ENCODE data around the gene NF2.

The NF2 gene

DNA sequence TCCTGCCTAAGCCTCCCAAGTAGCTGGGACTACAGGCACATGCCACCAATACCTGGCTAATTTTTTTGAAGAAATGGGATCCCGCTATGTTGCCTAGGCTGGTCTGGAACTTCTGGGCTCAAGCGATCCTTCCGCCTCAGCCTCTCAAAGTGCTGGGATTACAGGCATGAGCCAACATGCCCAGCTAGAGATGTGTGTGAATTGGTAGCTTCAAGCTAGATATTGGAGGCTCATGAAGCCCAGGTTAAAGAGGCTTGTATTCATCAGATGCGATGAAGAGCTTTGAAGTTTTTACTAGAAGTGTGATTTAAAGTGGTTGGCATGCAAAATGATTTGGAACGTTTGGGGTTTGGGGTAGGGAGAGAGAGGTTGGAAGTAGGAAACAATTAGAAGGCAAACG lies 19.6 kb downstream of the NF2 start:
- no peaks in the 10 kb centered on the region for H3K9me3 ChIP-seq (ENCODE audit: control insufficient read depth in 1 of 2, low read length in 2 of 2)
- no peak overlapping the region for H3K4me3 ChIP-seq (ENCODE audit: low read depth in 1 of 2, low read length in 2 of 2)
- H3K27me3 ChIP-seq (ENCODE audit: low read depth, low read length), result no peaks in the 10 kb centered on the region
- H3K36me3 ChIP-seq (ENCODE audit: control insufficient read depth in 1 of 2, insufficient read depth in 2 of 2, low read length in 2 of 2), result no peaks in the 10 kb centered on the region
- H3K4me1 ChIP-seq (ENCODE audit: control insufficient read depth in 1 of 2, insufficient read depth in 2 of 2, low read length in 2 of 2), result peaks cover 2 to 11% of the 10 kb centered on the region in 2 donors
- H3K27ac ChIP-seq (ENCODE audit: low read length), result no peak overlapping the region

DNA sequence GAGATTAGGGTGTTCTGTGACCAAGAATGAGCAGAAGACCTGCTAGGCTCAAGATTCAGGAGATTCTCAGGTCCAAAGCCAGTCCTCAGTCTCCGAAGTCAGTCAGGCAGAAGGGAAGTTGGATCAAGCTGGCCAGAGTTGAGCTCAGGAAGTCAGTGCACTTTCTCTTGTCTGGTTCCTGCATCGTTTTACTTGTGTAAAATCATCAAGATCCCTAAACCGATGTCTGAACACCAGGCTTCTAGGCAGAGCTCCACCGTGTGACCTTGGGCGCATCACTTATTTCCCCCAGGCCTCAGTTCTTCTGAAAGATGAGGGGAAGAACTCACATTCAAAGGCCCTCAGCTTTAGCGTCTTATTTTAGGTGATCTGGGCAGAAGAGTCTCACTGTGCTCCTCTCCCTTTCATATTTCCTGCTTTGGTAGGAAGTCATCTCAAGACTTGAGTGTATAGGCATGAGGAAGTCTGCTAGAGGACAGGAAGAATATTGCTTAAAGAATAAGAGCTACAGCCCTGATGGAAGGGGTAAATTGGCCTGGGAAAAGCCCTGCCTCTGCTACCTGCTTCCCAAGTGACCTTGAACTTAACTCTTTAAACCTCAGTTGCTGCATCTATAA lies 20.2 kb downstream of the NF2 start:
- H3K27ac ChIP-seq (ENCODE audit: low read length), result peak overlapping the region; percentile 43
- peaks cover 0 to 8% of the 10 kb centered on the region in 2 donors for H3K4me1 ChIP-seq (ENCODE audit: control insufficient read depth in 1 of 2, insufficient read depth in 2 of 2, low read length in 2 of 2)
- H3K9me3 ChIP-seq (ENCODE audit: control insufficient read depth in 1 of 2, low read length in 2 of 2), result no peaks in the 10 kb centered on the region
- H3K27me3 ChIP-seq (ENCODE audit: low read depth, low read length), result no peaks in the 10 kb centered on the region
- no peak overlapping the region for H3K4me3 ChIP-seq (ENCODE audit: low read depth in 1 of 2, low read length in 2 of 2)
- H3K36me3 ChIP-seq (ENCODE audit: control insufficient read depth in 1 of 2, insufficient read depth in 2 of 2, low read length in 2 of 2), result no peaks in the 10 kb centered on the region

DNA sequence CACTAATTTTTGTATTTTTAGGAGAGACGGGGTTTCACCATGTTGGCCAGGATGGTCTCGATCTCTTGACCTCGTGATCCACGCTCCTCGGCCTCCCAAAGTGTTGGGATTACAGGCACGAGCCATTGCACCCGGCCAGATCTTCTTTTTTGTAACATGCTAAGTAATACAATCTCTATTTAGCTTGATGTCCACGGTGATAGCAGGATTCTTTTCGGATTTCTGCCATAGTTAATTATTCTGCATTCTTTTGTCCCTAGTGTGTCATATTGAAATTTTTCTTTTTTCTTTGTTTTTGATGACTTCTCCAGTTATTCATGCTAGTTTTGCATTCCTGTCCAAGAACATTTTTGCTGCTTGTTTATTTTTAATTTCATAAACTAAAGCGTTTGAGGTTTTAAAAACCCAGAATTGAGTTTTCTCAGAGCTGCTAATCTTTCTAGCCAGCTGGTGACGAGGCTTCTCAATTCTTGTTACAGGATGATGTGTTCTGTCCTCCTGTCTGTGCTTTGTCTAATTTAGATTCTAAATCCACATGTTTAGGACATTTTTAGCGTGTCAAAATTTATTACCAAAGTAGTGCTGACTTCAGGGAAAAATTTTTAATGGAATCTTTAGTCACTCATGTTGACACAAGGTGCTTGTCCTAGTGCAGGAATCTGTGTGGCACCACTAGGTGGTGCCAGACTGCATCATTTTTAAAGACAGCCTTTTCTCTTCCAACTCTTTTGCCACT lies 21.8 kb downstream of the NF2 start:
- Histone ChIP-seq H3K27ac (ENCODE audit: low read length) (no peak overlapping the region), H3K36me3 (ENCODE audit: control insufficient read depth in 1 of 2, insufficient read depth in 2 of 2, low read length in 2 of 2) (no peaks in the 10 kb centered on the region), H3K4me1 (ENCODE audit: control insufficient read depth in 1 of 2, insufficient read depth in 2 of 2, low read length in 2 of 2) (peaks cover 6 to 13% of the 10 kb centered on the region in 2 donors), H3K9me3 (ENCODE audit: control insufficient read depth in 1 of 2, low read length in 2 of 2) (no peaks in the 10 kb centered on the region), H3K4me3 (ENCODE audit: low read depth in 1 of 2, low read length in 2 of 2) (no peak overlapping the region), H3K27me3 (ENCODE audit: low read depth, low read length) (no peaks in the 10 kb centered on the region)

DNA sequence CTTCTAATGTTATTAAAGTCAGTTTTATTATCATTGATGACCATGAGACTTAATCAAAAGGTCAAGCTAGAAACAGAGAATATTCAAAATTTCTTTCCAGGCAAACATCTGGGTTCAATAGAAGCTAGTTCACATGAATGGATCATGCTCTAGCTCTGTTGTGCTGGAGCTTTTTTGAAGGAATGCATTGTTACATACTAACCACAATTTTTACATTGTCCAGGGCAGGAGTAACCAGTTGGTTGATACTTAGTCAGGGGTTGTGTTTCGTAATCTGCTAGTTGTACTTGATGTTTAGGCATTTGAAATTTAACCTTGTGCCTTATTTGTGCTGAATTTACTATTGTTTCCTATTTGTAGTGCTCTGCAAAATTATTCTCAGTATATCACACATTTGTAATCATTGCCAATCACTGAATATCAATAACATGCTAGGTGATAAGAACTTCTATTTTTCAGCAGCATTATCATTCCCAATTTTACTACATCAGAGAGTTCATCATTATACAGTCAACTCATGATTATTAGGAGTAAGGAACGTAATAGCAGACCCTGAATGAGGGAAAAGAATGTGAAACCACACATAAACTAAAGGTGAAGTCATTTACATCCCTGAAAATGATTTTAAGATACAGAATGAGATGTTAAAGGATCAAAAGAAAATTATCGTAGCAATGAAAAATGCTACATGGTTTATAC lies 23.2 kb downstream of the NF2 start:
- H3K9me3 ChIP-seq (ENCODE audit: control insufficient read depth in 1 of 2, low read length in 2 of 2), result no peaks in the 10 kb centered on the region
- H3K27ac ChIP-seq (ENCODE audit: low read length), result no peak overlapping the region
- no peaks in the 10 kb centered on the region for H3K27me3 ChIP-seq (ENCODE audit: low read depth, low read length)
- peaks cover 7 to 18% of the 10 kb centered on the region in 2 donors for H3K4me1 ChIP-seq (ENCODE audit: control insufficient read depth in 1 of 2, insufficient read depth in 2 of 2, low read length in 2 of 2)
- H3K36me3 ChIP-seq (ENCODE audit: control insufficient read depth in 1 of 2, insufficient read depth in 2 of 2, low read length in 2 of 2), result no peaks in the 10 kb centered on the region
- no peak overlapping the region for H3K4me3 ChIP-seq (ENCODE audit: low read depth in 1 of 2, low read length in 2 of 2)

DNA sequence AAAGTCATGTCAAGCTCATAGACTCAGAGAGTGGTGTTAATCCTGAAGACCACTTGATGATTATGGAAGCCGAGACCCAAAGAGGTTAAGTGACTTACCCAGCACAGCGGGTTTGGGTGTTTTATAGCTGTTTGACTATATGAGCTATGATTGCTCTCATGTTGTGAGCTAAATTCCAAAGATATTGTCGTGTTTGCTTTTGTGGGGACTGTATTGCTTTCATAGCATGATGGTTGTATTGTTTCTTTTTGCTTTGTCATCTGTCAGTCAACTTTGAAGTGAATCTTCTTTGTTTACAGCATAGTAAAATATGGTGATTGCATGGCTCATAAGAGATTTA lies 23.7 kb downstream of the NF2 start:
- Histone ChIP-seq H3K9me3 (ENCODE audit: control insufficient read depth in 1 of 2, low read length in 2 of 2) (no peaks in the 10 kb centered on the region), H3K36me3 (ENCODE audit: control insufficient read depth in 1 of 2, insufficient read depth in 2 of 2, low read length in 2 of 2) (no peaks in the 10 kb centered on the region), H3K4me3 (ENCODE audit: low read depth in 1 of 2, low read length in 2 of 2) (no peak overlapping the region), H3K4me1 (ENCODE audit: control insufficient read depth in 1 of 2, insufficient read depth in 2 of 2, low read length in 2 of 2) (peaks cover 7 to 15% of the 10 kb centered on the region in 2 donors), H3K27me3 (ENCODE audit: low read depth, low read length) (no peaks in the 10 kb centered on the region), H3K27ac (ENCODE audit: low read length) (no peak overlapping the region)

DNA sequence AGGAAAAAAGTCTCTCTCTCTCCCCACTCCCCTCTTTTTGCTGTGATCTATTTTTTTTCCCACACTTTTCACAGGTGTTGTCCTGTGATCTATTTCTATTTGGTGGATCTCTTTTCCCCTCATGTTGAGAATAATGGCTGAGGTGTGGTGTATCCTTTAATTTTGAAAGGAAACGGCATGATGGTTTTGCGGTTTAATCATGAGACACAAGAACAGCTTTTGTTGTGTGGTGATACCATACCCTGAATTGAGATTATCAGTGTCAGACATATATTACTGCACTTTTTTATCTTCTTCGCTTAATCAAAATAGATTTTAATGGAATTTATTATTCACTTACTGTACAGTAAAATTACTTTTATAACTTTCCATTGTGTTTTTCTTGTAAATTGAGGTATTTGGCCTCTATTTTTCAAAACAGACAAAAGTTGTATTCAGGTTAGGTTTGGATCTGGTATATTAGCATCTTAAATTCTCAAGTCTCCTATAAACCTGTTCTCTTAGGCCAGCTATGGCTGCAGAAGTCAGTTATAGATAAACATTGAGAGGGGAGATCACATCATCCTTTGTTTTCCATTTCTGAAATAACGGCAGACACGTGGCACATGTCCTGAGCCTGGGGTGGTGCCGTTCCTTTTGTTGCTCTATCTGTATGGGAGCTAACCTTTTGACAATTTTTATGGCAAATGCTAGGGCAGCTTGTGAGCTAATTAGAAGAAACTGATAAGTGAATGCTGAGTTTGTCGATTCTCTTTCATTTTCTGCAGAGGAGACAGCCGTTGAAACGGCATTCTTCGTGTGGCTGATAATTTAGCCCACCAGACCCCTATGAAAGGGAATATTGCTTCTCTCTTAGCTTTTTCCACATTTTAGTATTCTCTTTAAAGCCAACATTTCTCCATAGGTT lies 25.8 kb downstream of the NF2 start:
- no peak overlapping the region for H3K4me3 ChIP-seq (ENCODE audit: low read depth in 1 of 2, low read length in 2 of 2)
- H3K27me3 ChIP-seq (ENCODE audit: low read depth, low read length), result no peaks in the 10 kb centered on the region
- H3K9me3 ChIP-seq (ENCODE audit: control insufficient read depth in 1 of 2, low read length in 2 of 2), result no peaks in the 10 kb centered on the region
- peaks cover 7 to 13% of the 10 kb centered on the region in 2 donors for H3K4me1 ChIP-seq (ENCODE audit: control insufficient read depth in 1 of 2, insufficient read depth in 2 of 2, low read length in 2 of 2)
- no peaks in the 10 kb centered on the region for H3K36me3 ChIP-seq (ENCODE audit: control insufficient read depth in 1 of 2, insufficient read depth in 2 of 2, low read length in 2 of 2)
- H3K27ac ChIP-seq (ENCODE audit: low read length), result no peak overlapping the region

DNA sequence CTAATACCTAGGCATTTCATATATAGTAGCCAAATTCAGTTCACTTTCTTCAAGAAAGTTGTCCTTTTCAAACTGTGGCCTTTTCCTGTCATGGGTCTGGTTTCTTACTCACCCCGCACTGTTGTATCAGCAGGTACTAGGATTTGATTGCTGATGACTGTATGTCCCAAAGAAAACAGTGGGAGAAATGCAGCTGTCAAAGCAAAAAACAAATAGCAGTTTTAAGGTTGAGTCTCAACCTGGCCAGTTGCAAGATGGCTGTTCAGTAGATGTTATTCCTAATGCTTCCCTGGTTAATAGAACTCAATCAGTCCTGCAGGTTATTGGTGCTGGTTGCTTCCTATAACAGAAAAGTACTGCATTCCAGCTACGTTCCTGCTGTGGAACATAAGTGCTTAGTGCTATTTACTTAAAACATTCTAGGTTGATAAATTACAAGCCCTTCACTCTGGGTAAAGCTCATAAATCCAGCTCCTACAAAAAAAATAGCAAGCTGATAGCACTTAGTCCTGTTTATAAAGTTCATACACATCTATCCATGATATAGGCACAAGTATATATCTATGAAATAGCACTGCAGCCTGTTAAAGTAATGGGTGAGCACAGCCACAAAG lies 26.6 kb downstream of the NF2 start:
- H3K36me3 ChIP-seq (ENCODE audit: control insufficient read depth in 1 of 2, insufficient read depth in 2 of 2, low read length in 2 of 2), result no peaks in the 10 kb centered on the region
- no peaks in the 10 kb centered on the region for H3K27me3 ChIP-seq (ENCODE audit: low read depth, low read length)
- no peaks in the 10 kb centered on the region for H3K9me3 ChIP-seq (ENCODE audit: control insufficient read depth in 1 of 2, low read length in 2 of 2)
- H3K4me1 ChIP-seq (ENCODE audit: control insufficient read depth in 1 of 2, insufficient read depth in 2 of 2, low read length in 2 of 2), result peaks cover 7 to 10% of the 10 kb centered on the region in 2 donors
- no peak overlapping the region for H3K4me3 ChIP-seq (ENCODE audit: low read depth in 1 of 2, low read length in 2 of 2)
- no peak overlapping the region for H3K27ac ChIP-seq (ENCODE audit: low read length)

DNA sequence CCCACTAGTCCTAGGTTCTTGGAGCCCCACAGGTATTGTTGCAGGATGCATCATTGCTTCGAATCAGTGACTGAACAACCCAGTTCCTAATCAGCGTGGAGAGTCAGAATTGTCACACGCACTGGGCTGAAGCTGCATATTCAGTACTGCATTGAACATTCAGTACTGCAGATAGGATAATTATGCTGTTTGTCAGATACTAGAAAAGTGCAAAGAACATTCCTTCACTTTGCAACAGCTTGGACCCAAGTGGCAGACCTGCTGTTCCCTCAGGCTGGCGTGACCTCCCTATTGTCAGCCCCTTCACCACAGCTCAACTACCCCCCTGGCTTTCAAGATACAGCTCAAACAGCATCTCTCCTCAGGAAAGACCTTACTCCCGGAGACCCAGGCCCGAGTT lies 27.6 kb downstream of the NF2 start:
- H3K27ac ChIP-seq (ENCODE audit: low read length), result no peak overlapping the region
- no peaks in the 10 kb centered on the region for H3K27me3 ChIP-seq (ENCODE audit: low read depth, low read length)
- no peaks in the 10 kb centered on the region for H3K36me3 ChIP-seq (ENCODE audit: control insufficient read depth in 1 of 2, insufficient read depth in 2 of 2, low read length in 2 of 2)
- peaks cover 7 to 10% of the 10 kb centered on the region in 2 donors for H3K4me1 ChIP-seq (ENCODE audit: control insufficient read depth in 1 of 2, insufficient read depth in 2 of 2, low read length in 2 of 2)
- no peaks in the 10 kb centered on the region for H3K9me3 ChIP-seq (ENCODE audit: control insufficient read depth in 1 of 2, low read length in 2 of 2)
- no peak overlapping the region for H3K4me3 ChIP-seq (ENCODE audit: low read depth in 1 of 2, low read length in 2 of 2)

DNA sequence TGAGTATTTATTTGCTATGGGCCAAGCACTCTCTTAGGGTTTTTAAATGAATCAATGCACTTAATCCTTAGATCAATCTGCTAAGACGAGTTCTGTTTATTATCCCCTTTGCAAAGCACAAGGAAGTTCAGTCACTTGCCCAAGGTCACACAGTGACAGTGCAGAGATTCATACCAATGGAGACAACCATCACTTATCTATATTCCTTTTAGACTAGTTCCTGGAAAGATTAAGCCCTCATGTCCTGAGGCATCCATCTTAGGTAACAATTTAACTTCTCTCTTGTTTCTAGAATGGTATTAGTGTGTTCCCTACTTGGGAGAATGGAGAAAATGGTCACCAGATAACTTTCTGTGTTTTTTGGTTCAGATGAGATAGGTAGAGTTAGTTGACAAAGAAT lies 28.3 kb downstream of the NF2 start:
- Histone ChIP-seq H3K27me3 (ENCODE audit: low read depth, low read length) (no peaks in the 10 kb centered on the region), H3K36me3 (ENCODE audit: control insufficient read depth in 1 of 2, insufficient read depth in 2 of 2, low read length in 2 of 2) (no peaks in the 10 kb centered on the region)

DNA sequence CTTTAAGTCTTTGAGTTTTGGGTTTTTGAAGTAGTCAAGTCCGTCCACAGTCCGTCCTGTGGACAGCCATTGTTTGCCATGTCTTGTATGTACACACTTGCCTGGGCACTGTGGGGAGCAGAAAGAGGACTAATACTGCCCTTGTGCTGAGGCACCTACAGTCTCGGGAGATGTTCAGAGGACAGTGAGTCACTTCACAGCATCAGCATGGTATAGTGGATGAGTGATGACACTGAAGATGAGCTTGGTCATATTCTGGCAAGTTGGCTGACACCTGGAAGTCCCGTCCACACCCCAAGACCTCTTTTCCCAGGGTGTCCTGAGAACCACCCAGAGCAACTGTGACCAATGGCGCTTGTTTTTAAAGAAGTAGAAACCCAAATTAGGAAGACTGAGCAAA lies 29.2 kb downstream of the NF2 start:
- Histone ChIP-seq H3K4me3 (ENCODE audit: low read depth in 1 of 2, low read length in 2 of 2) (no peak overlapping the region), H3K4me1 (ENCODE audit: control insufficient read depth in 1 of 2, insufficient read depth in 2 of 2, low read length in 2 of 2) (peaks cover 7 to 10% of the 10 kb centered on the region in 2 donors), H3K36me3 (ENCODE audit: control insufficient read depth in 1 of 2, insufficient read depth in 2 of 2, low read length in 2 of 2) (no peaks in the 10 kb centered on the region)

More for the DNA sequence above, 28.3 kb downstream of the NF2 start:
- H3K4me3 ChIP-seq (ENCODE audit: low read depth in 1 of 2, low read length in 2 of 2), result no peak overlapping the region
- no peaks in the 10 kb centered on the region for H3K9me3 ChIP-seq (ENCODE audit: control insufficient read depth in 1 of 2, low read length in 2 of 2)
- H3K4me1 ChIP-seq (ENCODE audit: control insufficient read depth in 1 of 2, insufficient read depth in 2 of 2, low read length in 2 of 2), result peaks cover 7 to 10% of the 10 kb centered on the region in 2 donors
- no peak overlapping the region for H3K27ac ChIP-seq (ENCODE audit: low read length)

More for the DNA sequence above, 29.2 kb downstream of the NF2 start:
- H3K27me3 ChIP-seq (ENCODE audit: low read depth, low read length), result no peaks in the 10 kb centered on the region
- H3K27ac ChIP-seq (ENCODE audit: low read length), result no peak overlapping the region
- H3K9me3 ChIP-seq (ENCODE audit: control insufficient read depth in 1 of 2, low read length in 2 of 2), result no peaks in the 10 kb centered on the region
